Suprapubic skin (tissue), 4 donors: Measurements from ENCODE around the gene RAB21. TPM values are rescaled to one million over a fixed set of nuclear protein-coding genes. Genes with fewer than 3 reads are reported as not detected.

Experiments used
- DNase-seq, 2 donors: peaks; one replicate each; pipeline ENCODE4 v3.0.0-alpha.2; 2019; ENCODE audit warnings: low spot score in 2 of 2
- H3K27ac ChIP-seq: fragments of 200-600 bp; sonication (generic); one replicate; pipeline ENCODE4 v1.5.1; 2019
- H3K27me3 ChIP-seq: fragments of 200-600 bp; sonication (generic); one replicate; pipeline ENCODE4 v1.5.1; 2019
- H3K36me3 ChIP-seq: fragments of 200-600 bp; sonication (generic); one replicate; pipeline ENCODE4 v1.5.1; 2019
- H3K4me1 ChIP-seq: fragments of 200-600 bp; sonication (generic); one replicate; pipeline ENCODE4 v1.5.1; 2019
- H3K4me3 ChIP-seq: fragments of 200-600 bp; sonication (generic); one replicate; pipeline ENCODE4 v1.5.1; 2019; ENCODE audit warnings: mild to moderate bottlenecking
- H3K9me3 ChIP-seq: fragments of 200-600 bp; sonication (generic); one replicate; pipeline ENCODE4 v1.5.1; 2019
- EP300 ChIP-seq: sonication (generic); formaldehyde crosslinking; IDR thresholded peaks from one replicate; pipeline ENCODE4 v1.6.1; 2017; ENCODE audit warnings: antibody characterized with exemption
- POLR2A ChIP-seq, 2 donors: fragments of 450-650 bp; IDR thresholded peaks; one replicate each; pipeline ENCODE4 v1.6.1; 2017; ENCODE audit warnings: antibody characterized with exemption in 2 of 2, mild to moderate bottlenecking in 2 of 2, moderate library complexity in 2 of 2
- POLR2AphosphoS5 ChIP-seq, 3 donors: sonication (generic); formaldehyde crosslinking; IDR thresholded peaks; one replicate each; pipeline ENCODE4 v1.6.1; 2017; ENCODE audit warnings: antibody characterized with exemption in 3 of 3
- WGBS: methylation state at CpG from one replicate; pipeline ENCODE4 v1.1.5; 2018; 5-methylcytosine and 5-hydroxymethylcytosine counted together
- total RNA-seq, 4 donors: library from RNA; depleted of rRNA; stranded (reverse); fragments of >200 nt; gene quantifications; one replicate each; pipeline ENCODE4 v1.1.0, GENCODE V29; 2016
- TF ChIP-seq, protein P1 (sequence below), 2 donors: fragments of 200-600 bp in 1 of 2; fragments of 450-650 bp in 1 of 2; sonication (generic) in 1 of 2; IDR thresholded peaks; one replicate each; pipeline ENCODE4 v1.5.1; 2016 to 2019; ENCODE audit warnings: antibody characterized with exemption in 2 of 2, mild to moderate bottlenecking in 1 of 2, moderate library complexity in 1 of 2

The RAB21 gene
- total RNA-seq, 4 donors from 2014 or later = 13.7 to 38.5 (median 32.2) TPM

DNA sequence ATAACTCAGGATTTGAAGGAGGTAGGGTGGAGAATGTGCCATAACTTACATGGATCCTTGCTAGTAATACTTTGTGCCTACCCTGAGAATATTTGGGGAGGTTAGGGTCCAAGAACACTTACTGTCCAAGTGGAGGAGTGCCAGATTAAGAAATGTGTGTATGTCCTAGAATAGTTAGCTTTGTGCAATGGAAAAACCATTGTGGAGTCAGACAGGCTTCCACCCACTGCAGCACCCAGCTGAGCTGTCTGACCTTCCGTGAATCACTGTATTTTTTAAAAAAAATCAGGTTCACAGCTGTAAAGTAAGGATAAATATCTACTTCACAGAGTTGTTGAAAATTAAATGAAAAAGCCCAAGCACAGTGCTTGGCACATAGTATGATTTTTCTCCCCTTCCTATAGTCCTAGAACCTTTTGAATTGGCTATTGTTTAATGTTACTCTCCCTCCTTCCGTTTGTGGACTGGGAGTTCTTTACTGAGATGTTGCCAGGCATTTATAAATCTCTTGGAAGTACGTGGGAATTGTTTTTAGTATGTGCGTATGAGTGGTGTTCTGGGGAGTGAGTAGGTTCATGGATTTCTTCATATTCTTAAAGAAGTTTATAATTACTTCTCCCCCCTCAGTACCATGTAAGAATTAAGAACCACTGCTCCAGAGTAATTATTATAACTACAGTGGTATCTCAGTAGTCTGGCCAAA is 9.2 kb downstream of the RAB21 start:
- TF ChIP-seq, protein P1, sequence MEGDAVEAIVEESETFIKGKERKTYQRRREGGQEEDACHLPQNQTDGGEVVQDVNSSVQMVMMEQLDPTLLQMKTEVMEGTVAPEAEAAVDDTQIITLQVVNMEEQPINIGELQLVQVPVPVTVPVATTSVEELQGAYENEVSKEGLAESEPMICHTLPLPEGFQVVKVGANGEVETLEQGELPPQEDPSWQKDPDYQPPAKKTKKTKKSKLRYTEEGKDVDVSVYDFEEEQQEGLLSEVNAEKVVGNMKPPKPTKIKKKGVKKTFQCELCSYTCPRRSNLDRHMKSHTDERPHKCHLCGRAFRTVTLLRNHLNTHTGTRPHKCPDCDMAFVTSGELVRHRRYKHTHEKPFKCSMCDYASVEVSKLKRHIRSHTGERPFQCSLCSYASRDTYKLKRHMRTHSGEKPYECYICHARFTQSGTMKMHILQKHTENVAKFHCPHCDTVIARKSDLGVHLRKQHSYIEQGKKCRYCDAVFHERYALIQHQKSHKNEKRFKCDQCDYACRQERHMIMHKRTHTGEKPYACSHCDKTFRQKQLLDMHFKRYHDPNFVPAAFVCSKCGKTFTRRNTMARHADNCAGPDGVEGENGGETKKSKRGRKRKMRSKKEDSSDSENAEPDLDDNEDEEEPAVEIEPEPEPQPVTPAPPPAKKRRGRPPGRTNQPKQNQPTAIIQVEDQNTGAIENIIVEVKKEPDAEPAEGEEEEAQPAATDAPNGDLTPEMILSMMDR (IDR thresholded peaks at IDR 0.05) = no peak
- TF ChIP-seq EP300 (no peak), POLR2AphosphoS5 (IDR thresholded peaks at IDR 0.05) (no peak), POLR2A (IDR thresholded peaks at IDR 0.05) (no peak)
- H3K36me3 ChIP-seq = peaks cover 8% of the 10 kb centered on the region
- H3K4me1 ChIP-seq = peaks cover 33% of the 10 kb centered on the region
- H3K9me3 ChIP-seq = no peaks in the 10 kb centered on the region
- no peak for DNase-seq
- no peaks in the 10 kb centered on the region for H3K27me3 ChIP-seq
- WGBS = 79% methylated on average over 4 of the region's 4 CpGs
- no peak overlapping the region for H3K27ac ChIP-seq
- no peak overlapping the region for H3K4me3 ChIP-seq

- Histone ChIP-seq H3K4me3 (no peak overlapping the region), H3K27ac (no peak overlapping the region), H3K36me3 (peaks cover 1% of the 10 kb centered on the region), H3K9me3 (no peaks in the 10 kb centered on the region), H3K4me1 (peaks cover 33% of the 10 kb centered on the region), H3K27me3 (no peaks in the 10 kb centered on the region)
- DNase-seq = no peak
- TF ChIP-seq EP300 (no peak), POLR2AphosphoS5 (IDR thresholded peaks at IDR 0.05) (no peak), POLR2A (IDR thresholded peaks at IDR 0.05) (no peak)
- TF ChIP-seq, protein P1 (IDR thresholded peaks at IDR 0.05) = no peak
- WGBS = 97% methylated on average over 6 of the region's 6 CpGs
These were observed 10.1 kb downstream of the RAB21 start for GRCh38 chr12:71764587-71765321.

DNA sequence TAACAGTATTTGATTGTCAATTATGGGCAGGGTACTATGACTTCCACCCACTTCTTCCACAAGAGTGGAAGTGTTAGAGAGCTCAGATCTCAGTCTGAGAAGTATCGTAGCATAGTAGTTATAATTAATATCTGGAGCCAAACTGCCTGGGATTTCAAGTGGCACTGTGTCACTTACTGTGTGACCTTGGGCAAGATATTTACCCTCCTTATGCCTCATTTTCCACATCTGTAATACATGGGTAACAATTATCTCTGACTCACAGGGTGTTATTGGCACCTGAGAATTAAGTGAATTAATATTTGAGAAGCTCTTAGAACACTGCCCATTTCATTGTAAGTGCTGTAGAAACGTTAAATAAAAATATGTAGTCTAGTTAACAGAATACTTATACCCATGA is 11.5 kb downstream of the RAB21 start:
- TF ChIP-seq, protein P1 (IDR thresholded peaks at IDR 0.05) = no peak
- TF ChIP-seq EP300 (no peak), POLR2A (IDR thresholded peaks at IDR 0.05) (no peak), POLR2AphosphoS5 (IDR thresholded peaks at IDR 0.05) (no peak)
- 69% methylated on average over 2 of the region's 2 CpGs for WGBS
- Histone ChIP-seq H3K27me3 (no peaks in the 10 kb centered on the region), H3K9me3 (no peaks in the 10 kb centered on the region), H3K4me1 (peaks cover 33% of the 10 kb centered on the region), H3K4me3 (no peak overlapping the region), H3K27ac (no peak overlapping the region), H3K36me3 (peaks cover 6% of the 10 kb centered on the region)
- DNase-seq = no peak

DNA sequence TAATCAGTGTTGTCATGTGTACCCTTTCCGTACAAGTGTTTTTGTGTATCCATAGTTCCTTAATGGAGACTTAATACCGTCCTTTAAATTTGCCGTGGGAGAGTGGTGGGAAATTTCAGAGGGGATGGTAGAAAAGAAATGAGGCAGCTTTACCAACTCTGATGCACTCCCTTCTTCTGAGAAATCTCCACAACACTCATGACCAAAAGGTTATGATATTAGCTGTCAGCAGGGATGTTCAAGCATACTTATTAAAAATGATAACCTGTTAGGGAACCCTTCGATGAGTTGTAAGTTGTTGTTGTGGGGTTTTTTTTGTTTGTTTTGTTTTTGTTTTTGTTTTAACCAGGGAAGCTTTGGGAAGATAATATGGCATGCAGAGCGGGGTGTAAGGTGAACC is 12.5 kb downstream of the RAB21 start:
- Histone ChIP-seq H3K27ac (no peak overlapping the region), H3K36me3 (peaks cover 15% of the 10 kb centered on the region), H3K4me1 (peaks cover 33% of the 10 kb centered on the region), H3K27me3 (no peaks in the 10 kb centered on the region), H3K4me3 (no peak overlapping the region), H3K9me3 (no peaks in the 10 kb centered on the region)
- 94% methylated on average over 5 of the region's 5 CpGs for WGBS
- DNase-seq = no peak
- TF ChIP-seq POLR2AphosphoS5 (IDR thresholded peaks at IDR 0.05) (no peak), EP300 (no peak), POLR2A (IDR thresholded peaks at IDR 0.05) (no peak)
- TF ChIP-seq, protein P1 (IDR thresholded peaks at IDR 0.05) = no peak

DNA sequence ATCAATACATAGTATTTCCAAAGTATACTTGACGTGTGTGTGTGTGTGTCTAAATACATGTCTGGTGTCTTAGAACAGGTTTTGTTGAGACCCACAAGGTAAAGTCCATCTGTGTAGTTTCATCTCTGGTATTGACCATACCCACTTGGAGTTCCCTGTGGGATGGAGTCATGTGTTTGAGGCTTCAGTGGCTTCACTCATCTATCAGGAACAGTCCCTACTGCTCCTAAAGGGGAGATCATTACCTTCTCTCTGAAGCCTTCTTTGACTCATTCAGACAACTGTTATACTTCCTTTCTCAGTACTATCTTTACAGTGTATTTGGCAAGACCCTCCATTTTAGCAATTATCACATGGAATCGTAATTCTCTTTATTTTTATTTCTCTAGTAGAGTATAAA is 14.2 kb downstream of the RAB21 start:
- Histone ChIP-seq H3K36me3 (peaks cover 25% of the 10 kb centered on the region), H3K9me3 (no peaks in the 10 kb centered on the region), H3K4me3 (no peak overlapping the region), H3K4me1 (peaks cover 28% of the 10 kb centered on the region), H3K27me3 (no peaks in the 10 kb centered on the region), H3K27ac (no peak overlapping the region)
- 88% methylated on average over 2 of the region's 2 CpGs for WGBS
- no peak for DNase-seq
- TF ChIP-seq, protein P1 (IDR thresholded peaks at IDR 0.05) = no peak
- TF ChIP-seq POLR2A (IDR thresholded peaks at IDR 0.05) (no peak), EP300 (no peak), POLR2AphosphoS5 (IDR thresholded peaks at IDR 0.05) (no peak)
